Measurements from ENCODE around the gene CDC16. TPM values are rescaled to one million over a fixed set of nuclear protein-coding genes. Genes with fewer than 3 reads are reported as not detected.

Gene CDC16, protein sequence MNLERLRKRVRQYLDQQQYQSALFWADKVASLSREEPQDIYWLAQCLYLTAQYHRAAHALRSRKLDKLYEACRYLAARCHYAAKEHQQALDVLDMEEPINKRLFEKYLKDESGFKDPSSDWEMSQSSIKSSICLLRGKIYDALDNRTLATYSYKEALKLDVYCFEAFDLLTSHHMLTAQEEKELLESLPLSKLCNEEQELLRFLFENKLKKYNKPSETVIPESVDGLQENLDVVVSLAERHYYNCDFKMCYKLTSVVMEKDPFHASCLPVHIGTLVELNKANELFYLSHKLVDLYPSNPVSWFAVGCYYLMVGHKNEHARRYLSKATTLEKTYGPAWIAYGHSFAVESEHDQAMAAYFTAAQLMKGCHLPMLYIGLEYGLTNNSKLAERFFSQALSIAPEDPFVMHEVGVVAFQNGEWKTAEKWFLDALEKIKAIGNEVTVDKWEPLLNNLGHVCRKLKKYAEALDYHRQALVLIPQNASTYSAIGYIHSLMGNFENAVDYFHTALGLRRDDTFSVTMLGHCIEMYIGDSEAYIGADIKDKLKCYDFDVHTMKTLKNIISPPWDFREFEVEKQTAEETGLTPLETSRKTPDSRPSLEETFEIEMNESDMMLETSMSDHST
- 26.0 and 29.5 TPM in 2 replicates for total RNA-seq

DNA sequence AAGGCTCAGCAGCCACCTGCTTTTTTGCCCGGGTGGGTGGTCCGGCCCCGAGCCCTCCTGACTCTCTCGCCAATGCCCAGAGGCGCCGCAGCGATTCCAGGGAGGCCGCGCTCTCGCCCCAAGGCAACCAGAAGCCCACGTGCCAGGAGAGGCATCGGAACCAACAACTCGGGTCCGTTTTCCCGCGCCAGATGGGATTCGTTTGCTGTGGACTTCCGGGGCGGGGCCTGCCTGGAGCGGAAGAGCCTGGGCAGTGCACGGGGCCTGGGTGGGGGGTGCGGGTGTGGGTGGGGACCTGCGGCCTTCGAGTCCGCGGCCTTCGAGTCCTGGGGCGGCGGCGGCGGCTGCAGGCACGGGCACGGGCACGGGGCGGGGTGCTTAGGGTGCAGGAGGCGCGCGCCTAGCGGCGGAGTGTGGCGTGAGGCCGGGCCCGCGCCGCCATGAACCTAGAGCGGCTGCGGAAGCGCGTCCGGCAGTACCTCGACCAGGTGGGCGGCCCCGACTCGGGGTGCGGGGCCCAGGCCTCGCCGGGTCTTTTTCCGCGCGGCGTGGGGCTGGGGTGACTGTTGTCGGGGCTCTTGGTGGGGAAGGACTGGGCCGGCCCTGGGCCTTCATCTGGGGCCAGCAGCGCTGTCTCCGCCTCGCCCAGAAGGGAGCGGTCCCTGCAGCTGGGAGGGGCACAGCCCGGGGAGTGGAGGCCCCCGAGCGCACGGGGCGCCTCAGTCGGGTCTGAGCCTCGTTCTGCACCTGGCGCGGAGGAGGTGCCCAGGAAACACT is at the start of gene CDC16:
CDC16 (plus strand) TSS at position 253 of the 777 bp plus-strand sequence; CDS start at position 441, 188 bp downstream.

DNA sequence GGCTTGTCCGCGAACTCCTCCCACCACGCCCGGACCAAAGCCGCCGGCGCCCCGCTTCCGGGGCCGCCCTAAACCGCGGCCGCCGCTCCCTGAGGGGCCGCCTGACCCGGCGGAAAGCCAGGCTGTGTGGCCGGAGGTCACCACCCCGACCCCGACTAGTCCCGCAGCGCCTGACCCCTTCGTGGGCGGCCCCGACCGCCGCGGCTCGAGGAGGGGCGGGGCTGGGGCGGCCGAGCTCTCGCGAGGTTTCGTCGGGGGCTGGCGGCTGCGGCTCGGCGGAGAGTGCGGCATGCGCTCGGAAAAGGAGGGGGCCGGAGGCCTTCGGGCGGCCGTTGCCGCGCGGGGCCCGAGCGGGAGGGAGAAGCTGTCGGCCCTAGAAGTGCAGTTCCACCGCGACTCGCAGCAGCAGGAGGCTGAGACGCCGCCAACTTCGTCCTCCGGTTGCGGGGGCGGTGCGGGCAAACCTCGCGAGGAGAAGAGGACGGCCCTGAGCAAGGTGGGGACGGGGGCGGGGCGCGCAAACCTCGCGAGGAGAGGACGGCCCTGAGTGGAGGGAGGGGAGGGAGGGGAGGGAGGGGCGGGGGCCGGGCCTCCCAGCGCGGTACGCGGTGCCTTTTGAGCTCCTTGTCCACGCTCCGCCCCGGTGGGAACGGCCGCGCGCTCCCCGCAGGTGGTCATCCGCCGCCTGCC is 46.8 kb downstream of the CDC16 start, which contains the start of gene UPF3A:
UPF3A (plus strand) TSS at position 251 of the 690 bp plus-strand sequence; CDS start at position 290, 39 bp downstream.

DNA sequence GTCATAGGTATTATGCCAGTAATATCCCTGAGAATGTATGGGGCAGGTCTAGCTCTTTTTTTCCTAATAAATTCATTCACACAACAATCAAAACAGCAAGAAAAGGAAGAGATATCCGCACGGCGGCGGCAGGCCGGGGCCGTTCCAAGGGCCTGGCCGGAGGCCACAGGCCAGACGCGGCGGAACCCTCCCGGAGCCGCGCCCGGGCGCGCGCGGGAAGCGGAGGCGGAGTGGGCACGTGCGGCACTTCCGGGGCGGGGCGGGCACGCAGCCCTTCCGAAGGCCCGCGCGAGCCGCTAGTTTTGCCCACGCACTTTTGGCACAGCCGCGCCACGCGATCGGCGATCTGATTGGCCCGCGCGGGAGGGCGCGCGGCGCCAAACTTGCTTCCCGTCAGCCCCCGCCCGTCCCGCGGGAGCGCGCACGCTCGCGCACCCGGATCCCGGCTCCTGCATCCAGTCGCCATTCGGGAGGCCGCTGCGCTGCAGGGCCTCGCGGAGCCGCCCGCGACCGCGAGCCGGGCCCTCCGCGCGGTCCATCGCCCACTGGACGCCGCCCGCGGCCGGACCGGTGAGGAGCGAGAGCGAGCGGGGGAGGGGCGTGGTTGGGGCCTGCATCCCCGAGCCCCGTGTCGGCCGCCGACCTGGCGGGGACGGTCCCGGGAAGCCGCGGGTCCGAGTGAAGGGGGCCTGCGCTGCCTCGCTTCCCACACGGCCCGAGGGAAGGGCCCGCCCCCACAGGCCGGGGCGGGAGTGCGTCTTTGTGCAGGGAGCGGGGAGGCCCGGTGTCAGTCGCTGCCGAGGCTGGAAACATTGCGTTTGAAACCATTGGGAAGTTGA is 79.6 kb downstream of the CDC16 start, which contains the start of gene CHAMP1:
CHAMP1 (plus strand) TSS at position 430 of the 839 bp plus-strand sequence. CDS start 9,340 bp downstream, outside the sequence.

Other genes with a start within 250 kb of the CDC16 start
- 27.6 and 29.8 TPM in 2 replicates for gene RASA3, start 102.3 kb upstream of the CDC16 start, total RNA-seq
- gene CFAP97D2, start 55.6 kb upstream of the CDC16 start, total RNA-seq = not detected in 2 replicates
- 11.2 and 55.8 TPM in 2 replicates for gene UPF3A, start 46.7 kb downstream of the CDC16 start, total RNA-seq
- 17.7 and 18.1 TPM in 2 replicates for gene CHAMP1, start 79.6 kb downstream of the CDC16 start, total RNA-seq